Chondrocyte (in vitro differentiated cells): Measurements from ENCODE around the gene TSPAN3. TPM values are rescaled to one million over a fixed set of nuclear protein-coding genes. Genes with fewer than 3 reads are reported as not detected.

Experiments used
- DNase-seq: peaks from one replicate; pipeline ENCODE4 v3.0.0; 2021; ENCODE audit warnings: mixed read lengths, low spot score
- H3K27ac Mint-ChIP-seq: one replicate; pipeline ENCODE4 v1.8.0; 2021; ENCODE audit warnings: mild to moderate bottlenecking, moderate library complexity, mixed read lengths; ENCODE audit not compliant: unreplicated experiment
- H3K27me3 Mint-ChIP-seq: 2 replicates; pipeline ENCODE4 v1.8.0; 2021; ENCODE audit warnings: low read depth, mixed read lengths
- H3K36me3 Mint-ChIP-seq: 2 replicates; pipeline ENCODE4 v1.8.0; 2021; ENCODE audit warnings: low read depth, mixed read lengths
- H3K4me1 Mint-ChIP-seq: 2 replicates; pipeline ENCODE4 v1.8.0; 2021; ENCODE audit warnings: low read depth, mild to moderate bottlenecking, mixed read lengths
- H3K4me3 Mint-ChIP-seq: one replicate; pipeline ENCODE4 v1.8.0; 2021; ENCODE audit warnings: mild to moderate bottlenecking, moderate library complexity, mixed read lengths; ENCODE audit not compliant: unreplicated experiment
- H3K9me3 Mint-ChIP-seq: 2 replicates; pipeline ENCODE4 v1.8.0; 2021; ENCODE audit warnings: low read depth, mixed read lengths
- total RNA-seq: library from RNA; stranded (reverse); gene quantifications from 3 replicates; pipeline ENCODE4 v1.2.1, GENCODE V29; 2021
- TF ChIP-seq, protein P1 (sequence below): fragments of 200-600 bp; sonication (generic); IDR thresholded peaks from 2 replicates; pipeline ENCODE4 v1.5.0; 2021; ENCODE audit warnings: antibody characterized with exemption, mild to moderate bottlenecking, moderate library complexity

TSPAN3 gene
- total RNA-seq, 1 donor from 2014 or later, result 250 TPM

DNA sequence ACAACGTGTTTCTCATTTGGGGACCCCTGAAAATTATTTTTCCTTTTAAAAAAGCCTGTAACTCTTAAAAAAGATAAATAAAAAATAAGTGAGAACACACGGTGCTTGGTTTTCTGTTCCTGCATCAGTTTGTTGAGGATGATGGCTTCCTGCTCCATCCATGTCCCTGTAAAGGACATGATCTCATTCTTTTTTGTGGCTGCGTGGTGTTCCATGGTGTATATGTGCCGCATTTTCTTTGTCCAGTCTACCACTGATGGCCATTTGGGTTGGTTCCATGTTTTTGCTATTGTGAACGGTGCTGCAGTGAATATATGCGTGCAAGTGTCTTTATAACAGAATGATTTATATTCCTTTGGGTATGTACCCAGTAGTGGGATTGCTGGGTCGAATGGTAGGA, 2.3 kb downstream of the TSPAN3 start:
- no peak overlapping the region for H3K4me3 Mint-ChIP-seq
- no peak for DNase-seq
- H3K27me3 Mint-ChIP-seq, result no peaks in the 10 kb centered on the region
- no peaks in the 10 kb centered on the region for H3K9me3 Mint-ChIP-seq
- peak overlapping the region; percentile 8 for H3K27ac Mint-ChIP-seq
- peaks cover 56% of the 10 kb centered on the region for H3K4me1 Mint-ChIP-seq
- peaks cover 1% of the 10 kb centered on the region for H3K36me3 Mint-ChIP-seq
- TF ChIP-seq, protein P1, sequence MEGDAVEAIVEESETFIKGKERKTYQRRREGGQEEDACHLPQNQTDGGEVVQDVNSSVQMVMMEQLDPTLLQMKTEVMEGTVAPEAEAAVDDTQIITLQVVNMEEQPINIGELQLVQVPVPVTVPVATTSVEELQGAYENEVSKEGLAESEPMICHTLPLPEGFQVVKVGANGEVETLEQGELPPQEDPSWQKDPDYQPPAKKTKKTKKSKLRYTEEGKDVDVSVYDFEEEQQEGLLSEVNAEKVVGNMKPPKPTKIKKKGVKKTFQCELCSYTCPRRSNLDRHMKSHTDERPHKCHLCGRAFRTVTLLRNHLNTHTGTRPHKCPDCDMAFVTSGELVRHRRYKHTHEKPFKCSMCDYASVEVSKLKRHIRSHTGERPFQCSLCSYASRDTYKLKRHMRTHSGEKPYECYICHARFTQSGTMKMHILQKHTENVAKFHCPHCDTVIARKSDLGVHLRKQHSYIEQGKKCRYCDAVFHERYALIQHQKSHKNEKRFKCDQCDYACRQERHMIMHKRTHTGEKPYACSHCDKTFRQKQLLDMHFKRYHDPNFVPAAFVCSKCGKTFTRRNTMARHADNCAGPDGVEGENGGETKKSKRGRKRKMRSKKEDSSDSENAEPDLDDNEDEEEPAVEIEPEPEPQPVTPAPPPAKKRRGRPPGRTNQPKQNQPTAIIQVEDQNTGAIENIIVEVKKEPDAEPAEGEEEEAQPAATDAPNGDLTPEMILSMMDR, result no peak

GRCh38 chr15:77067691-77068367, 3.1 kb downstream of the TSPAN3 start:
- Mint-ChIP-seq H3K36me3 (peaks cover 1% of the 10 kb centered on the region), H3K27ac (peak overlapping the region; percentile 72), H3K27me3 (no peaks in the 10 kb centered on the region), H3K4me1 (peaks cover 64% of the 10 kb centered on the region), H3K9me3 (no peaks in the 10 kb centered on the region), H3K4me3 (no peak overlapping the region)
- TF ChIP-seq, protein P1, result no peak
- DNase-seq, result no peak

DNA sequence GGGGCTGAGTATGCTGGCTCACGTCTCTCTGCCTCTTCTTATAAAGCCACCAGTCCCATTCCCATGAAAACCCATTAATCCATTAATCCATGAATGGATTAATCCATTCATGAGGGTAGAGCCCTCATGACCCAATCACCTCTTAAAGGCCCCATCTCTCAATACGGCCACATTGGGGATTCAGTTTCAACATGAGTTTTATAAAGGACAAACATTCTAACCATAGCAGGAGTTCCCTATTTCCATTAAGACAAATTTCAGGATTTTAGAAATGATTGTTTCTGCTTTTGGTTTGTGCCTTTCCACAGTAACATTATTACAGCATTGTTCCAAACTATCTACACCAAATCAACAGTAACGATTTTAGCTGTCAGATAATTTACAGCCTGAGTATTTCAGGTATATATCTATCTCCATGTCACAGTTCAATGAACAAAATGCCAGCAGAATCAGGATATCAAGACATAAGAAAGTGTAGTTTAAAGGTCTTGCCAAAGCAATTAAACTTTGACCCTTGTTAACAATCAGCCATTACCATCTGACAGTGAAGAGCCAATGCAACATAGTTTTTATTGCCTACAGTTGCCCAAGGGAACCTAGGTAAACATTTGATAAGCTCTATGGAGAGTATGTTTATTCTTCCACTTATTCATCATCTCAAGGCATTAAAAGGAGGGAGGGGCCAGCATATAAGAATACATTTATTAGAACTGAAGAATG, 3.8 kb downstream of the TSPAN3 start:
- Mint-ChIP-seq H3K4me3 (no peak overlapping the region), H3K27ac (peak overlapping the region; percentile 72), H3K4me1 (peaks cover 71% of the 10 kb centered on the region), H3K9me3 (no peaks in the 10 kb centered on the region), H3K27me3 (no peaks in the 10 kb centered on the region), H3K36me3 (peaks cover 1% of the 10 kb centered on the region)
- TF ChIP-seq, protein P1, result no peak
- no peak for DNase-seq

DNA sequence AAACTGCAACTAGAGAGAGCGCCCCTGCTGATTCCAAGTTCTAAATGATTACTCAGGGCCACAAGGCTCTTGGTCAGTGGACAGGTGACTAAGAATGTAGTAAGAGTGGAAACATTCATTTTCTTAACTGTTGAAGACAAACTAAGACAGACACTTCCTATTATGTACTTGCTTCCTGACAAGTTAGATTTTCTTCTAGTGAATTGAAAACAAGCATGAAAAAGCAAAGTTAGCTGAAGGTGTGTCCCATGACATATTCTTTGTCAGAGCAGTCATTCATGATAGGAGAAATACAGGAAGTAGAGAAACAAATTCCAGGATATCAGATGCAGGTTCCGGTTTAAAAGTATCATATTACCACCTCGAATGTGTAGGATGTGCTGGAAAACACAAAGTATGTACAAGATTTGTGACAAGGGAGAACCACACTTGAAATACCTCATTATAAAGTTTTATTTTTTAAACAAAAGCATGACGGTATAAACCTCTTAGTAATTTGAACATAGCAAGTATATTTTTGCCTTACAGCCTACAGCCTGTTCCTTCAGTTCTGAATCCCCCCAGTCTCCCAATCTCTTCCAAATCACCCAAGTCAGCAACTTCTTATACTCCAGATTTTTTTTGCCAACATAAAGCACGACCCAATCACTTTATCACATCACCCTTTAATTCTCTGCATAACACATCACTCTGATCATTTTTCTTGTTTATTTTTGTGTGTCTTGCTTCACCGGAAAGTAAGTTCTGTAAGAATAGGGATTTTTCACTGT, 6.2 kb downstream of the TSPAN3 start:
- TF ChIP-seq, protein P1, result no peak
- Mint-ChIP-seq H3K4me3 (no peak overlapping the region), H3K4me1 (peaks cover 88% of the 10 kb centered on the region), H3K36me3 (peaks cover 1% of the 10 kb centered on the region), H3K9me3 (no peaks in the 10 kb centered on the region), H3K27ac (peak overlapping the region; percentile 80), H3K27me3 (no peaks in the 10 kb centered on the region)
- no peak for DNase-seq

DNA sequence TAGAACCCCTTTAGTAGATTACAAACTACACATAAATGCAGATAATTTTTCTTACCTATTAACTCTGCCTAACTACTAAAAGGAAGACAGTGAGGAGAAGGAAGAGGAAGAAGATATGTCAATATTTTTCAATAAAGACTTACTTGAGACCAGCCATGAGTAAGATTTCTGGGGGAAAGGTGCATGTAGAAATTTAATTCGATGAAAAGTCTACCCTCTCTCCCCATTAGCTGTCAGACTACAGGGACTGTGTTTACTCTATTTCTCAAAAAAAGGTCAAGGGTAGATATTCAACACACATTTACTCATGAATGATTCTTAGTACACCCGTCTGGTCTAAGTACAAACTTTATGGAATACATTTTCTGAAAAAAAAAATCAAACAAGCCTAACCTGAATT, 6.8 kb downstream of the TSPAN3 start:
- H3K4me3 Mint-ChIP-seq, result no peak overlapping the region
- TF ChIP-seq, protein P1, result no peak
- H3K36me3 Mint-ChIP-seq, result peaks cover 1% of the 10 kb centered on the region
- H3K9me3 Mint-ChIP-seq, result no peaks in the 10 kb centered on the region
- H3K4me1 Mint-ChIP-seq, result peaks cover 87% of the 10 kb centered on the region
- H3K27ac Mint-ChIP-seq, result peak overlapping the region; percentile 80
- no peaks in the 10 kb centered on the region for H3K27me3 Mint-ChIP-seq
- DNase-seq, result no peak
